HG03521 (cell line): ENCODE data around the gene MAP3K10.
"Not testable (repeated sequence)": the region's sequence is repeated elsewhere in the genome, so short reads cannot be mapped to it uniquely, and the experiment has no call there.

Experiments used
- ATAC-seq: cut with Tn5 transposase; IDR thresholded peaks from one replicate; pipeline ENCODE4 v1.9.1; 2021; ENCODE audit warnings: mild to moderate bottlenecking, moderate library complexity; ENCODE audit not compliant: unreplicated experiment

The MAP3K10 gene

GRCh38 chr19:40216013-40216776 lies 25.0 kb downstream of the MAP3K10 start:
- ATAC-seq: no peak

- ATAC-seq: no peak
Measured at GRCh38 chr19:40216777-40217026, 25.5 kb downstream of the MAP3K10 start.

GRCh38 chr19:40217027-40217810 lies 26.0 kb downstream of the MAP3K10 start:
- ATAC-seq: no peak

- no peak for ATAC-seq
Measured at GRCh38 chr19:40217934-40218890, 27.0 kb downstream of the MAP3K10 start, which contains the start of gene TTC9B. TTC9B (minus strand) TSS chr19:40218384; CDS start chr19:40218381, 3 bp downstream.

- not testable (repeated sequence) for ATAC-seq
Measured at GRCh38 chr19:40219029-40219428, 27.8 kb downstream of the MAP3K10 start.

- ATAC-seq: no peak
Measured at GRCh38 chr19:40219721-40220276, 28.6 kb downstream of the MAP3K10 start.

GRCh38 chr19:40220674-40221073 lies 29.4 kb downstream of the MAP3K10 start:
- ATAC-seq: no peak

- ATAC-seq: no peak
Measured at GRCh38 chr19:40221858-40222619, 30.8 kb downstream of the MAP3K10 start.

- ATAC-seq: no peak
Measured at GRCh38 chr19:40223135-40223822, 32.1 kb downstream of the MAP3K10 start.

- no peak for ATAC-seq
Measured at GRCh38 chr19:40224342-40225150, 33.3 kb downstream of the MAP3K10 start.

- ATAC-seq: no peak
Measured at GRCh38 chr19:40225440-40226305, 34.4 kb downstream of the MAP3K10 start.

GRCh38 chr19:40228346-40228745 lies 37.1 kb downstream of the MAP3K10 start:
- ATAC-seq: no peak

GRCh38 chr19:40228863-40229262 lies 37.6 kb downstream of the MAP3K10 start:
- no peak for ATAC-seq

GRCh38 chr19:40229484-40229883 lies 38.3 kb downstream of the MAP3K10 start:
- no peak for ATAC-seq

- no peak for ATAC-seq
Measured at GRCh38 chr19:40229926-40230417, 38.7 kb downstream of the MAP3K10 start.

- no peak for ATAC-seq
Measured at GRCh38 chr19:40231057-40231456, 39.8 kb downstream of the MAP3K10 start.

GRCh38 chr19:40231544-40232424 lies 40.6 kb downstream of the MAP3K10 start:
- ATAC-seq: no peak
